ENCODE measurements around the gene ANKRD28. TPM values are rescaled to one million over a fixed set of nuclear protein-coding genes. Genes with fewer than 3 reads are reported as not detected.
A peak's percentile ranks its signal among the peaks of the same experiment; 100 is the strongest.

Gene ANKRD28
- total RNA-seq, 2 experiments from 2014 or later: 52.9 to 59.9 TPM

- no peaks in the 10 kb centered on the region for H3K79me2 ChIP-seq (ENCODE audit: insufficient read depth, low read depth, low read length)
- BruUV-seq (replicated peaks): no TSS peak
- intact Hi-C loops (cut with micrococcal nuclease; ENCODE audit: unreplicated experiment): no loop called here
- TF ChIP-seq CTCF (conservative IDR thresholded peaks at IDR 0.05; ENCODE audit: low read length) (no peak), EZH2phosphoT487 (IDR thresholded peaks at IDR 0.05; ENCODE audit: borderline replicate concordance, low read depth, low read length) (no peak)
- peak; percentile 82 for DNase-seq (ENCODE audit: low spot score)
- no peaks in the 10 kb centered on the region for H3K36me3 ChIP-seq (ENCODE audit: insufficient read depth, low read length)
- H3K9me3 ChIP-seq (ENCODE audit: low read length): no peaks in the 10 kb centered on the region
- H3K4me3 ChIP-seq (ENCODE audit: low read depth, low read length, poor library complexity, severe bottlenecking): no peak overlapping the region
- H3K4me2 ChIP-seq (ENCODE audit: low read length): peak overlapping the region; percentile 59
- POLR2A ChIA-PET: interaction anchor here (0.6 to 0.7 kb wide), 2 partner anchors 65 to 79 kb away, joined by 3 read pairs; no protein-coding TSS in a partner anchor
- H2AFZ ChIP-seq (ENCODE audit: low read length): no peak overlapping the region
- no peak overlapping the region for H3K27ac ChIP-seq (ENCODE audit: low read depth, low read length, poor library complexity, severe bottlenecking)
- H3K9me2 ChIP-seq (ENCODE audit: insufficient read depth, low read length): no peaks in the 10 kb centered on the region
- CTCF ChIA-PET (ENCODE audit: unreplicated experiment): no interaction called here
- peaks cover 17% of the 10 kb centered on the region for H3K4me1 ChIP-seq (ENCODE audit: insufficient read depth, low read length, poor library complexity, severe bottlenecking)
- H4K20me1 ChIP-seq (ENCODE audit: insufficient read depth, low read length): no peaks in the 10 kb centered on the region
These were observed 150.1 kb downstream of the ANKRD28 start for GRCh38 chr3:15647611-15648167.

GRCh38 chr3:15646851-15647511 lies 150.8 kb downstream of the ANKRD28 start:
- Histone ChIP-seq H3K4me2 (ENCODE audit: low read length) (peak overlapping the region; percentile 59), H2AFZ (ENCODE audit: low read length) (no peak overlapping the region), H3K9me2 (ENCODE audit: insufficient read depth, low read length) (no peaks in the 10 kb centered on the region), H3K4me1 (ENCODE audit: insufficient read depth, low read length, poor library complexity, severe bottlenecking) (peaks cover 17% of the 10 kb centered on the region), H3K36me3 (ENCODE audit: insufficient read depth, low read length) (no peaks in the 10 kb centered on the region), H3K27ac (ENCODE audit: low read depth, low read length, poor library complexity, severe bottlenecking) (no peak overlapping the region), H4K20me1 (ENCODE audit: insufficient read depth, low read length) (no peaks in the 10 kb centered on the region), H3K79me2 (ENCODE audit: insufficient read depth, low read depth, low read length) (no peaks in the 10 kb centered on the region), H3K4me3 (ENCODE audit: low read depth, low read length, poor library complexity, severe bottlenecking) (no peak overlapping the region), H3K9me3 (ENCODE audit: low read length) (no peaks in the 10 kb centered on the region)
- TF ChIP-seq CTCF (conservative IDR thresholded peaks at IDR 0.05; ENCODE audit: low read length) (no peak), EZH2phosphoT487 (IDR thresholded peaks at IDR 0.05; ENCODE audit: borderline replicate concordance, low read depth, low read length) (no peak)
- ChIA-PET CTCF (ENCODE audit: unreplicated experiment) (no interaction called here), POLR2A (interaction anchor here (0.6 to 0.7 kb wide), 2 partner anchors 65 to 79 kb away, joined by 3 read pairs; no protein-coding TSS in a partner anchor)
- BruUV-seq (replicated peaks): no TSS peak
- no peak for DNase-seq (ENCODE audit: low spot score)
- intact Hi-C loops (cut with micrococcal nuclease; ENCODE audit: unreplicated experiment): no loop called here
